H1 (cell line): Measurements from ENCODE around the gene PRKCSH. TPM values are rescaled to one million over a fixed set of nuclear protein-coding genes. Genes with fewer than 3 reads are reported as not detected.

Experiments
- BCL11A ChIP-seq, 2 experiments: IDR thresholded peaks; one replicate each; pipeline ENCODE4 v1.6.1; 2011; ENCODE audit warnings: low read depth in 2 of 2, low read length in 2 of 2, mild to moderate bottlenecking in 2 of 2
- CBX5 ChIP-seq: fragments of 300-800, 300-1000 bp; sonication (generic); IDR thresholded peaks from 2 replicates; pipeline ENCODE4 v1.7.1; 2016; ENCODE audit warnings: antibody characterized with exemption, low read length, low read depth
- CBX8 ChIP-seq: fragments of 300-800, 300-1000 bp; sonication (generic); IDR thresholded peaks from 2 replicates; pipeline ENCODE4 v1.7.1; 2016; ENCODE audit warnings: low read depth, low read length, borderline replicate concordance
- NRF1 ChIP-seq: IDR thresholded peaks from 2 replicates; pipeline ENCODE4 v1.6.1; 2011; ENCODE audit warnings: mild to moderate bottlenecking, low read depth, low read length, improper control_type of control experiment
- PHF8 ChIP-seq: fragments of 200-600 bp; sonication (generic); conservative IDR thresholded peaks from 2 replicates; pipeline ENCODE4 v1.7.1; 2012; ENCODE audit warnings: low read depth, mild to moderate bottlenecking, inconsistent platforms, low read length, moderate library complexity
- RFX5 ChIP-seq: IDR thresholded peaks from 2 replicates; pipeline ENCODE4 v1.6.1; 2011; ENCODE audit warnings: low read depth, low read length, improper control_type of control experiment, borderline replicate concordance
- SP1 ChIP-seq: IDR thresholded peaks from 2 replicates; pipeline ENCODE4 v1.6.1; 2011; ENCODE audit warnings: low read depth, low read length
- TEAD4 ChIP-seq: IDR thresholded peaks from 2 replicates; pipeline ENCODE4 v1.6.1; 2012; ENCODE audit warnings: low read depth, low read length, inconsistent platforms, mixed read lengths
- USF2 ChIP-seq: IDR thresholded peaks from 2 replicates; pipeline ENCODE4 v1.6.1; 2011; ENCODE audit warnings: low read length, improper control_type of control experiment
- polyA plus RNA-seq, 7 experiments: library from polyadenylated mRNA; depleted of rRNA in 3 of 7; stranded (reverse) in 5 of 7; unstranded in 2 of 7; fragments of >200 nt in 5 of 7; fragments of 200-250 nt in 2 of 7; gene quantifications; 1 replicate in 5 of 7; 2 replicates in 1 of 7; 4 replicates in 1 of 7; pipeline versions ENCODE4 v1.2.1 to v1.2.3, GENCODE V29; 2011 to 2013; ENCODE audit warnings: missing spikeins in 2 of 7, mixed read lengths in 2 of 7
- total RNA-seq: library from RNA; stranded (reverse); fragmentation: NEBNext Ultra II Directional; extraction: Animal tissue kit (Norgen Biotek cat#: 25700); gene quantifications from 2 replicates; pipeline ENCODE4 v1.2.1, GENCODE V29; 2021

Gene PRKCSH
- total and polyA plus RNA-seq, 2 of the 8 experiments (the other 6 are each of a cell fraction or from before 2014, with no cell fraction given) = 97.2 to 337 TPM

- TF ChIP-seq USF2 (no peak), CBX5 (no peak), CBX8 (no peak), TEAD4 (no peak), PHF8 (no peak), BCL11A (IDR thresholded peaks at IDR 0.05; ENCODE audit: low read depth in 2 of 2, low read length in 2 of 2) (no peak), SP1 (no peak), NRF1 (no peak), RFX5 (no peak)
These were observed 59.3 kb downstream of the PRKCSH start (continued) for GRCh38 chr19:11494634-11495285.
